GM18858 (cell line): ENCODE results near the gene ARVCF.
A peak's percentile ranks its signal among the peaks of the same experiment; 100 is the strongest.

ENCODE experiments used
- ATAC-seq: cut with Tn5 transposase; IDR thresholded peaks from one replicate; pipeline ENCODE4 v1.9.1; 2021; ENCODE audit not compliant: unreplicated experiment

ARVCF gene

GRCh38 chr22:20031732-20032406 is 15.2 kb upstream of the ARVCF start:
- no peak for ATAC-seq

GRCh38 chr22:20029550-20030225 is 13.1 kb upstream of the ARVCF start:
- ATAC-seq, result no peak

- no peak for ATAC-seq
Measured at GRCh38 chr22:20028855-20029549, 12.4 kb upstream of the ARVCF start.

- no peak for ATAC-seq
Measured at GRCh38 chr22:20027966-20028854, 11.6 kb upstream of the ARVCF start.

GRCh38 chr22:20026996-20027601 is 10.5 kb upstream of the ARVCF start:
- no peak for ATAC-seq

GRCh38 chr22:20026204-20026908 is 9.7 kb upstream of the ARVCF start:
- no peak for ATAC-seq

GRCh38 chr22:20025401-20026203 is 9.0 kb upstream of the ARVCF start:
- no peak for ATAC-seq

- no peak for ATAC-seq
Measured at GRCh38 chr22:20024650-20025397, 8.2 kb upstream of the ARVCF start.

GRCh38 chr22:20024225-20024624 is 7.6 kb upstream of the ARVCF start:
- ATAC-seq, result no peak

- ATAC-seq, result no peak
Measured at GRCh38 chr22:20022978-20023613, 6.5 kb upstream of the ARVCF start.

GRCh38 chr22:20022231-20022977 is 5.8 kb upstream of the ARVCF start:
- no peak for ATAC-seq

GRCh38 chr22:20021196-20022181 is 4.9 kb upstream of the ARVCF start:
- ATAC-seq, result no peak

- ATAC-seq, result peak; percentile 70
Measured at GRCh38 chr22:20020533-20021195, 4.0 kb upstream of the ARVCF start, which contains the start of gene TANGO2. TANGO2 (plus strand) TSS chr22:20021110; CDS start chr22:20036799, 15,689 bp downstream.

GRCh38 chr22:20019661-20020532 is 3.3 kb upstream of the ARVCF start:
- no peak for ATAC-seq

GRCh38 chr22:20018001-20018400 is 1.4 kb upstream of the ARVCF start:
- no peak for ATAC-seq
